ENCODE measurements around the gene NTSR2. TPM values are rescaled to one million over a fixed set of nuclear protein-coding genes. Genes with fewer than 3 reads are reported as not detected.

Gene NTSR2
- total and polyA plus RNA-seq, 10 of the 15 experiments (the other 5 are each of a cell fraction or from before 2014, with no cell fraction given) = not detected

DNA sequence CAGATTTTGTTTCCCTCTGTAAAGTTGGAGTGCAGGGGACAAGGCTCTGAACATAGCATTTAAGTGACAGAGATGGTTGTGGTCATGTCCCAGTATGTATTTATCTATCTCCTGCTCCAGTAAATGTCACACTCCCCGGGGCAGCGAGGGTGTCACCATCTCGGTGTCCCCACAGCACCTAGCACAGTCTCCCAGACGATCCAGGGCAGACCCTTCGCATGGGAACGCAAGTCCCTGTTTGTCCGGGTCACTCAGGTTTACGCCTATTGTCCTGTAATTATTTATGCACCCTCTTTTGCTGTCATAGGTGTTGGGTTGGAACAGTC is 12.6 kb upstream of the NTSR2 start:
- no peak overlapping the region for H3K27ac ChIP-seq (ENCODE audit: control insufficient read depth, insufficient read depth)
- no peaks in the 10 kb centered on the region for H3K79me2 ChIP-seq (ENCODE audit: control insufficient read depth, insufficient read depth, low read length)
- H3K36me3 ChIP-seq (ENCODE audit: control insufficient read depth in 2 of 2, insufficient read depth in 2 of 2, low read length in 1 of 2) = no peaks in the 10 kb centered on the region
- 54% methylated on average over 8 of the region's 8 CpGs for WGBS (ENCODE audit: insufficient coverage, insufficient replicate concordance, low lambda C conversion rate, missing lambda C conversion rate)
- ChIA-PET CTCF (interaction anchor here (0.6 to 1.5 kb wide), 6 partner anchors 10 to 123 kb away, joined by 3 to 6 read pairs (median 3); no protein-coding TSS in a partner anchor), SMC1A (ENCODE audit: uncharacterized antibody, unreplicated experiment) (interaction anchor here (0.8 kb wide), 1 partner anchor 98 kb away, joined by 3 read pairs; no protein-coding TSS in a partner anchor), POLR2A (no interaction called here), RAD21 (ENCODE audit: unreplicated experiment) (no interaction called here)
- no TSS peak for BruUV-seq (replicated peaks)
- intact Hi-C loops (cut with micrococcal nuclease; ENCODE audit: unreplicated experiment) (loop anchor here (2.0 kb wide), 1 partner anchor 204 kb away; no protein-coding TSS in a partner anchor), in situ Hi-C loops (cut with MboI) (no loop called here)
- ATAC-seq (no peak), DNase-seq (ENCODE audit: low read depth, low spot score) (no peak), FAIRE-seq (no peak)
- TF ChIP-seq ZNF207 (IDR thresholded peaks at IDR 0.05; ENCODE audit: borderline replicate concordance) = no peak
- no peak for TF ChIP-seq MEF2B (IDR thresholded peaks at IDR 0.05; ENCODE audit: partially characterized antibody, poor library complexity, severe bottlenecking)
- no peak for TF ChIP-seq GABPA (IDR thresholded peaks at IDR 0.05; ENCODE audit: low read depth)
- no peak for TF ChIP-seq NFIC (IDR thresholded peaks at IDR 0.05; ENCODE audit: low read depth, low read length)
- TF ChIP-seq SUPT20H (IDR thresholded peaks at IDR 0.05; ENCODE audit: borderline replicate concordance, control insufficient read depth, low read depth, low read length) = no peak
- TF ChIP-seq GATAD2B (conservative IDR thresholded peaks at IDR 0.05; ENCODE audit: low read depth) = no peak
- no peaks in the 10 kb centered on the region for H4K20me1 ChIP-seq (ENCODE audit: control insufficient read depth, insufficient read depth)
- no peak overlapping the region for H2AFZ ChIP-seq (ENCODE audit: control insufficient read depth, low read depth, low read length)
- H3K9me3 ChIP-seq (replicated peaks; ENCODE audit: control insufficient read depth, insufficient read depth, low read length) = no peaks in the 10 kb centered on the region
- H3K4me1 ChIP-seq (ENCODE audit: control insufficient read depth, insufficient read depth, low read length) = no peaks in the 10 kb centered on the region
- no peak overlapping the region for H3K4me2 ChIP-seq (ENCODE audit: control insufficient read depth, insufficient read depth)
- no peak overlapping the region for H3K9ac ChIP-seq (ENCODE audit: control insufficient read depth, insufficient read depth, low read length)
- H3K27me3 ChIP-seq (replicated peaks in 1 of 2; ENCODE audit: control insufficient read depth in 2 of 2, insufficient read depth in 2 of 2, low read length in 1 of 2) = peaks cover 5 to 10% of the 10 kb centered on the region in 2 experiments; a peak in 3 of 4 replicates
- no peak overlapping the region for H3K4me3 ChIP-seq
